NCI-H1417 (cell line): ENCODE data around the gene FLNA.
A peak's percentile ranks its signal among the peaks of the same experiment; 100 is the strongest.
"Not testable (repeated sequence)": the region's sequence is repeated elsewhere in the genome, so short reads cannot be mapped to it uniquely, and the experiment has no call there.

ENCODE experiments used
- DNase-seq, 3 experiments: peaks; one replicate each; lab custom pipeline; 2025; lab: John Stamatoyannopoulos, UW

The FLNA gene, protein sequence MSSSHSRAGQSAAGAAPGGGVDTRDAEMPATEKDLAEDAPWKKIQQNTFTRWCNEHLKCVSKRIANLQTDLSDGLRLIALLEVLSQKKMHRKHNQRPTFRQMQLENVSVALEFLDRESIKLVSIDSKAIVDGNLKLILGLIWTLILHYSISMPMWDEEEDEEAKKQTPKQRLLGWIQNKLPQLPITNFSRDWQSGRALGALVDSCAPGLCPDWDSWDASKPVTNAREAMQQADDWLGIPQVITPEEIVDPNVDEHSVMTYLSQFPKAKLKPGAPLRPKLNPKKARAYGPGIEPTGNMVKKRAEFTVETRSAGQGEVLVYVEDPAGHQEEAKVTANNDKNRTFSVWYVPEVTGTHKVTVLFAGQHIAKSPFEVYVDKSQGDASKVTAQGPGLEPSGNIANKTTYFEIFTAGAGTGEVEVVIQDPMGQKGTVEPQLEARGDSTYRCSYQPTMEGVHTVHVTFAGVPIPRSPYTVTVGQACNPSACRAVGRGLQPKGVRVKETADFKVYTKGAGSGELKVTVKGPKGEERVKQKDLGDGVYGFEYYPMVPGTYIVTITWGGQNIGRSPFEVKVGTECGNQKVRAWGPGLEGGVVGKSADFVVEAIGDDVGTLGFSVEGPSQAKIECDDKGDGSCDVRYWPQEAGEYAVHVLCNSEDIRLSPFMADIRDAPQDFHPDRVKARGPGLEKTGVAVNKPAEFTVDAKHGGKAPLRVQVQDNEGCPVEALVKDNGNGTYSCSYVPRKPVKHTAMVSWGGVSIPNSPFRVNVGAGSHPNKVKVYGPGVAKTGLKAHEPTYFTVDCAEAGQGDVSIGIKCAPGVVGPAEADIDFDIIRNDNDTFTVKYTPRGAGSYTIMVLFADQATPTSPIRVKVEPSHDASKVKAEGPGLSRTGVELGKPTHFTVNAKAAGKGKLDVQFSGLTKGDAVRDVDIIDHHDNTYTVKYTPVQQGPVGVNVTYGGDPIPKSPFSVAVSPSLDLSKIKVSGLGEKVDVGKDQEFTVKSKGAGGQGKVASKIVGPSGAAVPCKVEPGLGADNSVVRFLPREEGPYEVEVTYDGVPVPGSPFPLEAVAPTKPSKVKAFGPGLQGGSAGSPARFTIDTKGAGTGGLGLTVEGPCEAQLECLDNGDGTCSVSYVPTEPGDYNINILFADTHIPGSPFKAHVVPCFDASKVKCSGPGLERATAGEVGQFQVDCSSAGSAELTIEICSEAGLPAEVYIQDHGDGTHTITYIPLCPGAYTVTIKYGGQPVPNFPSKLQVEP (N-terminal part only)

DNA sequence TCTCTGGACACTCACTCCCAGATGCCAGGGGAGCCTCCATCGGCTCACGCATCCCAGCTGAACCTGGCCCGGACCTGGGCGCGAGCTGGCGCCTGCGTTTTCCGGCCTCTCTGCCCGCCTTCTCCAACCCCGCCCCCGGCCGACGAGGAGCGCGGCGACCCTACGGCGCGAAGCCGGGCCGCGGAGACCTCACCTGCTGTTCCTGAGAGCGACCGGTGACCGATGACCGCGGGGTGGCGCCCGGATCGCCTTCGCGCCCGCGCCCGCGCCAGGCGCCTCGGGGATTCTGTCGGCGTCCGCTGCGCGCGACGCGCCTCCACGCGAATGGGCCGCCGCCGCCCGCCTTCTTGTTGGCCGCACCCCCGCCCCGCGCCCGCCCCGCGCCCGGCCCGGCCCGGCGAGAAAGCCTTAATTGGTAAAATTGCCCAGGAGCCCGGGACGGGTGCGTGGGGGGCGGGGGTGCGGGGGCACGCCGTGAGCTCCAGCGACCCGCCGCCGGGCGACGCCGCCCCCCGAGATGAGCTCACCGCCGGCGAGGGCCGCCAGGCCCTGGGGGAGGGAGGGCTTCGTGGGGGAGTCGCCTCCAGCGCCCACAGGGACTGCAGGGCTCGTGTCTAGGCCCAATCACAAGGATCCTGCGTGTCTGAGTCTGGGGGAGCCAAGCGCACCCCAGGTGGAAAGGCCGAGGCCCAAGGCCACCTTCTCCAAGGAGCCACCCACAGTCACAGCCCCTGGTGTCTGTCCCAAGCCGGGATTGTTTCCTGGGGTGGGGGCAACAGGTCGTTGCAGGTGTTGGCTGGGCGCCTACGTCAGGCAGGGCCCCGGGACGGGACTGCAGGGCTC is at the start of gene FLNA:
Gene FLNA, minus strand, starts transcription at position 322 of the 843 bp plus-strand sequence. CDS start 3,389 bp downstream, outside the sequence.
- peak in 2 of 3 experiments; percentile 44 to 62 for DNase-seq

DNA sequence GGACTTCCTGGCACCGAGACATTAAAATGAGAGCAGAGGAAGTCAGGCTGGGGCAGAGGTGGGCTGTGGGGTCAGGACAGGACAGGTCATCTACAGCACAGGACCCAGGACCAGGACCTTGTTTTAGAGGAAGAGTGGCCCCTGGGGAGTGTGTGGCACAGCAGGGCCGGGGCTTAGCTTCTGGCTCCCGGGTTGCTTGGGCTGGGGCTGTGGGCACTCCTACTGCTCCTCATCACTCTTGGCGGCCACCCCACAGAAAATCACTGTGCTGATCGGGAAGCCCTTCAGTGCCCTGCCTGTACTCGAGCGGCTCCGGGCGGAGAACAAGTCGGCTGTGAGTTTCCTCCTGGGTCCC is 45.9 kb upstream of the FLNA start:
- DNase-seq = no peak

DNA sequence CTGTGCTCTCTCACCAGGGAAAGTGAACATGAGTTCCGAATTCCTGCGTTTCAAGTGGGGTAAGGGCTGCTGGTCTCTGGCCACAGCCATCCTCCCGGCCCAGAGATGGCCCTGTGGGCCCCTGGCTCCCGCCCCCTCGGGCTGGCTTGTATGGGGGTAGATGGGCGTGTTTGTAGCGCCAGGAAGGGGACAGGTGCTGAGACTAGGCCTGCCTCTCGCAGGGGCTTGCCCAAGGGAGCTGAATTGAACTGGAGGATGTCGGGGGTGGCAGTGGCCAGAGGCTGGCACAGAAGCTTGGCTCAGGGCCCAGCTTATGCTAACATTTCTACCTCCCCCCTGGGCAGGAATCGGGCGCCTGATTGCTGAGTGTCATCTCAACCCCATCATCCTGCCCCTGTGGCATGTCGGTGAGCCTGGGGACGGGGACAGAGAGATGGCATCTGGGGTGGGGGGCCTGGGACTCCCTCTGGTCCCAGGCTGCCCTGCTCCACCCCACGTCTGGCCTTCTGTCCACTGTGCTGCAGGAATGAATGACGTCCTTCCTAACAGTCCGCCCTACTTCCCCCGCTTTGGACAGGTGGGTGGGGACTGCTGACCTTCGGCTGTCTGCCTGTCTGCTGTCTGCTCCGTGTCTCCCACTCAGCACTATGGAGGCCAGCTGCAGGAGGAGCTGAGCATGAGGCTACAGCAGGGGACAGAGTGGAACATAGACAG is 45.4 kb upstream of the FLNA start:
- DNase-seq = peak in 1 of 3 experiments; percentile 29

DNA sequence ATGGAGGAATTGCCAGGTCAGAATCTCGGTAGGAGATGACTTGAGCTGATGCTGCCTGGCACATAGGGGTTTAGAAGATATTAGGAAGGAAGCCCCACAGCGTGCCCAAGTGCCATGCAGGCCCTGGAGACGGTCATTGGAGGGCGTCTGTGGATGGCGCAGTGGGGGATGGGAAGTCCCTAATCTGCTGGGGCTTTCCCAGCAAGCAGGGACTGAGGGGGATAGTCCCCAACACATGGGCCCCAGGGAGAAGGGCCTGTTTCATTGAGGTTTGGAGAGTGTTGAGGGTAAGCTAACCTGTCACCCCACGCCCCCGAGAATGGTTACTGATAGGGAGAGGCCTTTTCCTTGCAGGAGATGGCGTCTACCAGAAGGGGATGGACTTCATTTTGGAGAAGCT is 44.8 kb upstream of the FLNA start:
- no peak for DNase-seq

DNA sequence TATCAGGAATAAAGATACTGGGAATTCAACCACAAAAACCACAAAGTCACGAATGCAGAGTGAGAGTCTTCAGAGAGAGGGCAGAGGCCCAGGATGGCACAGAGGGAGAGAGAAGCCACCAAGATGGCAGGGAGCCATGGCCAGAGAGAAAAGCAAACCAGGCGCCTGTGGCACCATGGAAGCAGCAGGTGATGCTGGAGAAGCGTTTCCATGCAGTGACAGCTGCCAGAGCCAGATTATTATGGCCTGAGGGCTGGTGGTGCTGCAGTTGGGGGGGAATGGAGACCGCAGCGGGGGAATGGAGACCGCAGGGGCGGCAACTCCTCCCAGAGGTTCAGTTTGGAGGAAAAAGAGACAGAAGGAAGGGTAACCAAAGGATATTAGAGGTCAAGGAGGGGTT is 42.7 kb upstream of the FLNA start:
- DNase-seq = peak in 1 of 3 experiments; percentile 32

DNA sequence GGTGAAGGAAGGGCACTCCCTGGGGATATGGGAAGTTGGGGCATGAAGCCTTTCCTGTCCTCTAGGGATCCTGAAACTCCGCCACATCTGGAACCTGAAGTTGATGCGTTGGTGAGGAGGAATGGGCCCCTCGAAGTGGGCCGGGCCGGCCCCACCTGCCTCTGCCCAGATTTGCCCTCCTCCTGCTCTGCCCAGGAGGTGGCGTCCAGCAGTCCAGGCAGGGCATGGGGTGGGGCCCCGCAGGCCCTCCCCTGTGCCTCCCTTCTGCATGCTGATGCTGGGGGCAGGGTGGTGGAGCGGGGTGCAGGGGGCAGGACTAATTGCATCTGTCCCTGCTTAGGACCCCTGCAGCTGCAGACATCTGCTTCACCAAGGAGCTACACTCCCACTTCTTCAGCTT is 38.7 kb upstream of the FLNA start:
- DNase-seq = no peak

DNA sequence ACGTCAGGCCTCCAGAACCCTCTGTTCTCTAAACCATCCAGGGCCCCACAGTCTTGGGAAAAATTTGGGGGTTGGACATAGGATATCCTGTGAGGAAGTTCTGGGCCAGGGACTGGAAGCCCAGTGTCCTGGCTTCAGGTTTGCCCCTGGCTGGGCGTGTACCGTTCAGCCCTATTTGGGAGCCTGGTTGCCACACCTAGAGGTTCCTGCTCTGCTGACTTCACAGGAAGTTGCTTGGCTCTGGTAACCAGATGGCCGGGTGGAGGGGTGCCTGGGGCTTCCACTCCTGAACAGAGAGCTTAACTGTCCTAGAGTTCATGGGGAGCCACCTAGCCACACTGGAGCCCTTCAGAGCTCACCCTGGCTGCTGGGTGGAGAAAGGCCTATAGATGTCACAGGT is 38.0 kb upstream of the FLNA start:
- DNase-seq = no peak

DNA sequence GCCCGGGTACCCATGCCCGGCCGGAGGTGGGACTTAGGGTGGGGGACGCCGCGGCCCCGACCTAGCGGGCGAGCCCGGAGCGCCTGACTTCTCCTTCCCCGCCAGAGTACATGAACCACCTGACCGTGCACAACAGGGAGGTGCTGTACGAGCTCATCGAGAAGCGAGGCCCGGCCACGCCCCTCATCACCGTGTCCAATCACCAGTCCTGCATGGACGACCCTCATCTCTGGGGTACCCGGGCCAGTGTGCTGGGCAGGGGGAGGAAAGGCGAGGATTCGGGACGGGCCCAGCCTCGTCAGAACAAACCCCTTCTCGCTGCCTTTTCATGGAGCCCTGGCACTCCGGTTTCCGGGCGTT is 37.5 kb upstream of the FLNA start:
- peak; percentile 62 to 75 (median 72) for DNase-seq

DNA sequence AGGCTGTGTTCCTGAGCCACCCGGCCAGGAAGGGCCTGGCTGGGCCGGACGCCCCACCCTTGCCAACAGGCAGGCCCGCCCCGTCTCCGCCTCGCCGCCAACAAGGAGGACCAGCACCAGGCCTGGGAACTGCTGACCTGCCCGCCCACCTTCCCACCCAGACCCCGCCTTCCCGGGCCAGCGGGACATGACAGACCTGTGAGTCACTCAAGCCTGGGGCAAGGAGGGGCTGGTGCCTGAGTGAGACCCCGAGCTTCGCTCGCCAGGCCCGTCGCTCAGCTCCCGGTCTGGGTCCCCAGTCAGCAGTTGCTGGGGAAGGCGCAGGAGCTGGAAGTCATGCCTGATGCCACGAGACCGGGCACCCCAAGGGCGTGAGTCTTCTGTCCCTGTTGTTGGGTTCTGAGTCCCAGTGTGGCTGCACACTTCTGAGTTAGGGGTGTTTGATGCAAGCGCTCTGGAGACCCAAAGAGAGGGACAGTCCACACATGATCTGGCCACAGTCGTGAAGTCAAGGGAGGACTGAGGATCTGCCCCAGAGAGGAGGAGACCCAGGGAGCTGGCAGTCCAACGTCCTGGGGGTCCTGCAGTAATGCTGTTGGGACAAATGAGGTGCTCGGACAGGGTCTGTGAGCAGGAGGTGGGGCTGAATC is 34.9 kb upstream of the FLNA start, which contains the start of gene DNASE1L1:
Gene DNASE1L1, minus strand, starts transcription at position 33 of the 650 bp plus-strand sequence. CDS start 3,686 bp downstream, outside the sequence.
- DNase-seq = no peak

DNA sequence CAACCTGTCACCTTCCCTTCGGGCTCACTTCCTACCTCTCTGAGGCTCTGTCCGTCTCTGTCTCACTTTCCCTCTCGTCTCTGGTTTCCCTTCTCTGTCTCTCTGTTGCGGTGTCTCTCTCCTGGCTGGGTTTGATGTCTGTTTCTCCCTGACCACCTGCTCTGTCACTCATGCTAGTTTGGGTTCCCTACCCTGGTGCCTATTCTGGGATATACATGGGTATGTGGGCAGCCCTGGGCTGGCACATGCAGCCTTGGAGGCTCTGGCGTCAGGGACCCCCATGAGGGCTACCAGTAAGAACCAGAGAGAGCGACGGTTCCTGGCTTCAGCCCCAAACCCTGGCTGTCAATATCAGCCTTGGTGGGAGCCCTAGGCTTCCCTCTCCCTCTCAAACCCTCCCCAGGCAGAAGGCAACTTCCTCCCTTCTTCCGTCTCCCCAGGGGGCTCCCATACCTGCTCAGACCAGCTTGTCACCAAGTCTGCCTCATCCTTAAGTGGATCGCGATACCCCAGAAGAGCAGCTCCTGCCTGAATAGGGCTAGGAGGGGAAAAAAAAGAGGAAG is 34.3 kb upstream of the FLNA start:
- no peak for DNase-seq

DNA sequence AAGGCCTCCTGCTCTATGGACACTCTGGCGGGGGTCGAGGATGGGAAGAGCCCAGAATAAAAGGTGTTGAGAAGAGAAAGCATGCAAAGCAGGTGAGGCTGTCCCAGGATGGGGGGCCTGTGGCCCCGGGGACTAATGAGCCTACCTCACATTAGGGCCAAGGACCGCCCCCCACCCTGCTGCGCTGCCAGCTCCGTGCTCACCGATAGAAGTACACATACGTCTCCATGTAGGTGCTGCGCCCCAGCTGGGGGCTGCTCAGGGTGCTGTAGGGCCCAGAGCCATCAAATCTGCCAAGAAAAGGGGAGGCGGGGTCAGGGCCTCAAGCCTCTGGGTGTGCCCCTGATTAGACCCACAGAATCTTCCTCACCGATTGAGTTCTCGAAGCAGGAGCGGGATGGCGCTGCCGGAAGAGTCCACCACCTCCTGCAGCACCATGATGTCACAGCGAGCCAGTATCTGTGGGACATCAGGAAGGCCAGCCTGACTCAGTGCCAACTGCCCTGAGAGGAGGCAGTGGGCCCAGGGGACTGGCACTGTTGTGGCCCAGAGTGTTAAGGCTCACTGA is 30.3 kb upstream of the FLNA start:
- no peak for DNase-seq

DNA sequence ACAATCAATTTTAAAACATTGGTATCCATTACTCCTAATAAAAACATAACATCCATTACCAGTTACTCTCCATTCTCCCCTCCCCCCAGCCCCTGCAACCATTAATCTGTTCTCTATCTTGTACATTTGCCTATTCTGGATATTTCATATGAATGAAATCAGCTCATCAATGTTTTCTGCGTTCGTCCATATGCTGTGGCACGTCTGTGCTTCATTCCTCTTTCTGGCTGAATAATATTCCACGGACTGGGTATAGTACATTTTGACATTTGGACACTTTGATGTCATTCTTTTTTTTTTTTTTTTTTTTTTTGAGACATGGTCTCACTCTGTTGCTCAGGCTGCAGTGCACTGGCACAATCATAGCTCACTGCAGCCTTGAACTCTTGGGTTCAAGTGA is 29.4 kb upstream of the FLNA start:
- DNase-seq = no peak

DNA sequence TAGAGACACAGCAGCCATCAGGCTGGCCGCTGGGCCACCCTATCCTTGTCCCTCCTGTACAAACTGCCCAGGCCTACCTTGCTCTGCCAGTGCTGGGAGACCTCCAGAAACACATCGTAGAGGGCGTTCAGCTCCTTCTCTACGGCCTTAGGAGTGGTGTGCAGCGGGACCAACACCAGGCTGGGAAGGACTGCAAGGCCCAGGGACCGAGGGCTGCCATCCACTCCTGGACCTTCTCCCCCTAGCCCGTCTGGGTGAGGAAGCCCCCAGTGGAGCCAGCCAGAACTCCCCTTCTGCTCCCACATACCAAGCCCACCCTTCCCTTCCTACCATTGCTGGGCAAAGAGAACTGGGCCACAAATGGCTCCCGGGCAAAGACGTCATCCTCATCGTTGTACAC is 28.8 kb upstream of the FLNA start:
- no peak for DNase-seq

DNA sequence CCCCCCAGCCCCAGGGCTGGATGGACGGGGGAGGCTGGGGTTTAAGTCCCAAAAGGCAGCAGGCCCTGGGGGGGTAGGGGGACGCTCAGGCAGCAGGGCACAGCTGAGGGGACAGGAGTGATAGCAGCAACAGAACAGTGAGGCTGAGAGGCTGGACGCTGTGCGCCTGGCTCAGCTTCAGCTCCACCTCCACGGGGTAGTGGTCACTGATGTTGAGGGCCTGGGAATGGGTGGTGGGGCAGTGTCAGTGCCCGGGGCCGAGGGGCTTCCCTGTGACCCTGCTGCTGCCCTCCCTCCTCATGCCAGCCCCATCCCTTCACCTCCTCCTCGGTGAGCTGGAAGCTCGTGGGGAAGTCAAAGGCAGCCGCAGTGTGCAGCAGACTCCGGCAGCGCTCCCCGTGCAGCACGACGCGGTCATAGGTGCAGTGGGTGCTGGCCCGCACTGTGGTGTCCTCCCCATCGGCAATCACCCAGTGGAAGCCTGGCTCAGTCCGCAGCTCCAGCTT is 28.2 kb upstream of the FLNA start:
- DNase-seq = no peak

DNA sequence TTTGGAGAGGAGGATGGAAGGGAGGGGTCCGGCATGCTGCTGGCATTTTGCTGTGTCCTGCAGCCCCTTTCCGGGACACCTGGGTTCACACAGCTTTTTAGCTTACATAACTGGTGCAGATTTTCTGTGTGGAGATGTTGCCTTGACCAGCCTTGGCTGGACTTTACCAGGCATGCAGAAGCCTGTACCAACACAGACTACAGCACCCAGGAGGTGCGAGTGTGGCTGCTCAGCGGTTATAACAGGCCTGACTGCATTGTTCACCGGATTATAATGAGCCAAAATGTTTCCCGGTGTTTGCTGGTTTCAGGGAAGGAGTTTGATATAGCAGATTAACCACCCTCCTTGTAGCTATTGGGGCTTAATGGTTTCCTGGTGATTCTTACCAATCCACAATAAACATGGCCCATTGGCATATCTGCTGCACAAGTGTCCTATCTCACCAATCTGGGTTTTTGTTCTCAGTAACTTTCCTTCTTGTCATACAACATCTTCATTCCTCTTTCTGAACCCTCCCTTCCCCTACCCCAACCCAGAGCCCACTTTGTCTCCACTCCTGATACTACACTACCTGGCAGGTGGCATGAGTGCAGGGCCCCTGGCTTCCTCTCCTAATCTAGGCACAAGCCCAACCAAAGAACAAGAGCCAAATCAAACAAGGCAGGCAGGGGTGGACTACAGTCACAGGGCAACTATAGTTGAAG is 27.6 kb upstream of the FLNA start:
- DNase-seq = no peak

DNA sequence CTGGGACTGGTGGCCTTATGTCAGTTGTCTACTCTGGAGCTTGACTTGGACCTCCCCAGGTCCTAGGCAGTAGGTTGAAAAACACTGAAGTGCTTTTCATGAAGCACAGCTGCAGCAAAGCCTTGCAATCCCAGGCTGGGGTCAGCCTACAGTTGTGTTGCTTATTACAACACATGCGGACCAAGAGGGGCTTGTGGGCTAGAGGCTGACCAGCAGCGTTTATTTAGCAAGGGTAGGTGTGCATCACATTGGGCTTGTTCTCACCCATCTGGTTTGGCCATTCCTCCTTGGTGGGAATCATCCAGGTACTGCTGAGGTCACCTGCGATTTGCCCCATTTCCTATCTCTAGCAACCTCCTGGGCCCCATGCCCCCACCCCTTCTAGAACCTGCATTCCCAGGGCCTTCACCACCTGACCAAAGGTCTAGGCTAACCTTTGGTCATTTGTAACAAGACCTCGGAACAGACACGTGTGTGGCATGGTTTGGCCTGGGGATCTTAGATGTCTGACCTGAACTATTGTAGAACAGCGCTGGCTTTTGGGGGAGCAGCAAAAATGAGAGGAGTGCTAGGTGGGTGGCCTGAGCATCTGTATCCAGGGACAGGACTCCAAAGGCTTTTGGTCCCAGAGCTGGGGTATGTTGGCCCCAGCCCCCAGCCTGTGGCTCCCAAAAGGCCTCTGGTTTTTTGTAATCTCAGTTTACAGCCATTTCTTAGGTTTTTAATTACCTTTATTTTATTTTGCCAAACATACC is 26.8 kb upstream of the FLNA start:
- no peak for DNase-seq

DNA sequence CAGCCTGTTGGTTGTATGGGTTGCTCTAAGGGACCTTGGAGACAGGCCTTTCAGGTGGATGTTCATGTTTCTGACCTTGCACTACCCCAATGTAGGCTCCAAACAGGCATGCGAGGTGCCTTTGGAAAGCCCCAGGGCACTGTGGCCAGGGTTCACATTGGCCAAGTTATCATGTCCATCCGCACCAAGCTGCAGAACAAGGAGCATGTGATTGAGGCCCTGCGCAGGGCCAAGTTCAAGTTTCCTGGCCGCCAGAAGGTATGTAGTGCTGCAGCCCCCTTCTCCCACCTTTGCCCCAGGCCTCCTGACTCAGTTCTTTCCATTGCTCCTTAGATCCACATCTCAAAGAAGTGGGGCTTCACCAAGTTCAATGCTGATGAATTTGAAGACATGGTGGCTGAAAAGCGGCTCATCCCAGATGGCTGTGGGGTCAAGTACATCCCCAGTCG is 26.0 kb upstream of the FLNA start:
- not testable (repeated sequence) for DNase-seq
